Hepatocyte (in vitro differentiated cells): Measurements from ENCODE around the gene PCP4. TPM values are rescaled to one million over a fixed set of nuclear protein-coding genes. Genes with fewer than 3 reads are reported as not detected.
A peak's percentile ranks its signal among the peaks of the same experiment; 100 is the strongest.

ENCODE experiments used
- DNase-seq: peaks from one replicate; pipeline ENCODE4 v3.0.0-alpha.2; 2016; ENCODE audit warnings: low spot score
- H2AFZ ChIP-seq: fragments of 200-600 bp; sonication (generic); 2 replicates; pipeline ENCODE4 v1.6.0; 2016; ENCODE audit warnings: antibody characterized with exemption, mild to moderate bottlenecking
- H3K27ac ChIP-seq: fragments of 200-600 bp; sonication (generic); 2 replicates; pipeline ENCODE4 v1.5.1; 2016; ENCODE audit warnings: mild to moderate bottlenecking
- H3K27me3 ChIP-seq: fragments of 200-600 bp; sonication (generic); 2 replicates; pipeline ENCODE4 v1.6.1; 2016
- H3K36me3 ChIP-seq: fragments of 200-600 bp; sonication (generic); replicated peaks from 2 replicates; pipeline ENCODE4 v1.5.1; 2016; ENCODE audit warnings: low read depth; ENCODE audit not compliant: insufficient read depth
- H3K4me1 ChIP-seq: fragments of 200-600 bp; sonication (generic); 2 replicates; pipeline ENCODE4 v1.5.1; 2016; ENCODE audit warnings: mild to moderate bottlenecking, moderate library complexity; ENCODE audit not compliant: insufficient read depth
- H3K4me2 ChIP-seq: fragments of 200-600 bp; sonication (generic); 2 replicates; pipeline ENCODE4 v1.6.0; 2016
- H3K4me3 ChIP-seq: fragments of 200-600 bp; sonication (generic); 2 replicates; pipeline ENCODE4 v1.5.1; 2016; ENCODE audit warnings: mild to moderate bottlenecking
- H3K79me2 ChIP-seq: fragments of 200-600 bp; sonication (generic); 2 replicates; pipeline ENCODE4 v1.6.0; 2017; ENCODE audit warnings: mild to moderate bottlenecking
- H3K9me2 ChIP-seq: fragments of 200-600 bp; sonication (generic); replicated peaks from 2 replicates; pipeline ENCODE4 v1.6.0; 2017; ENCODE audit warnings: mild to moderate bottlenecking; ENCODE audit not compliant: insufficient read depth
- H3K9me3 ChIP-seq: fragments of 200-600 bp; sonication (generic); 2 replicates; pipeline ENCODE4 v1.5.1; 2016; ENCODE audit warnings: low read depth, mild to moderate bottlenecking
- H4K20me1 ChIP-seq: fragments of 200-600 bp; sonication (generic); 2 replicates; pipeline ENCODE4 v1.6.0; 2016; ENCODE audit warnings: mild to moderate bottlenecking; ENCODE audit not compliant: insufficient read depth, poor library complexity, severe bottlenecking
- EZH2 ChIP-seq: fragments of 200-600 bp; sonication (generic); IDR thresholded peaks from 2 replicates; pipeline ENCODE4 v1.6.1; 2016; ENCODE audit warnings: antibody characterized with exemption, mild to moderate bottlenecking, borderline replicate concordance
- EZH2phosphoT487 ChIP-seq: fragments of 200-600 bp; sonication (generic); IDR thresholded peaks from one replicate; pipeline ENCODE4 v1.6.1; 2018; ENCODE audit warnings: antibody characterized with exemption, mild to moderate bottlenecking, low read depth, moderate library complexity; ENCODE audit not compliant: unreplicated experiment, severe bottlenecking
- WGBS: methylation state at CpG from one replicate; pipeline ENCODE4 v1.1.6; 2016; ENCODE audit warnings: low lambda C conversion rate; ENCODE audit errors: missing lambda C conversion rate; 5-methylcytosine and 5-hydroxymethylcytosine counted together
- polyA plus RNA-seq: library from polyadenylated mRNA; unstranded; fragments of >200 nt; fragmentation: Nextera tagmentation; extraction: Ambion mirVana; gene quantifications from 2 replicates; pipeline ENCODE4 v1.2.1, GENCODE V29; 2016
- total RNA-seq: library from RNA; depleted of rRNA; stranded (reverse); fragments of >200 nt; gene quantifications from 2 replicates; pipeline ENCODE4 v1.2.3, GENCODE V29; 2014
- TF ChIP-seq, protein P1 (sequence below): fragments of 200-600 bp; sonication (generic); IDR thresholded peaks from 2 replicates; pipeline ENCODE4 v1.5.1; 2016; ENCODE audit warnings: antibody characterized with exemption, mild to moderate bottlenecking; ENCODE audit not compliant: poor library complexity

PCP4 gene
- total and polyA plus RNA-seq, 2 experiments from 2014 or later = 1.2 to 6.9 TPM

GRCh38 chr21:39840373-39841097 is 26.7 kb upstream of the PCP4 start:
- no peaks in the 10 kb centered on the region for H3K79me2 ChIP-seq
- no peaks in the 10 kb centered on the region for H3K4me1 ChIP-seq
- no peak overlapping the region for H3K27ac ChIP-seq
- no peaks in the 10 kb centered on the region for H3K9me3 ChIP-seq
- H3K4me3 ChIP-seq = no peak overlapping the region
- no peak for TF ChIP-seq EZH2phosphoT487
- 85% methylated on average over 22 of the region's 22 CpGs for WGBS
- H4K20me1 ChIP-seq = no peaks in the 10 kb centered on the region
- no peaks in the 10 kb centered on the region for H3K36me3 ChIP-seq
- no peak overlapping the region for H2AFZ ChIP-seq
- no peaks in the 10 kb centered on the region for H3K9me2 ChIP-seq
- H3K27me3 ChIP-seq = no peaks in the 10 kb centered on the region
- no peak for DNase-seq
- no peak overlapping the region for H3K4me2 ChIP-seq

GRCh38 chr21:39842741-39843459 is 24.3 kb upstream of the PCP4 start:
- DNase-seq = peak; percentile 23
- WGBS = 82% methylated on average over 14 of the region's 14 CpGs
- Histone ChIP-seq H3K9me3 (no peaks in the 10 kb centered on the region), H4K20me1 (no peaks in the 10 kb centered on the region), H3K4me2 (peak overlapping the region; percentile 33), H3K36me3 (no peaks in the 10 kb centered on the region), H2AFZ (no peak overlapping the region), H3K4me1 (no peaks in the 10 kb centered on the region), H3K27ac (peak overlapping the region; percentile 70), H3K4me3 (no peak overlapping the region), H3K79me2 (no peaks in the 10 kb centered on the region), H3K27me3 (no peaks in the 10 kb centered on the region), H3K9me2 (no peaks in the 10 kb centered on the region)
- TF ChIP-seq, protein P1, sequence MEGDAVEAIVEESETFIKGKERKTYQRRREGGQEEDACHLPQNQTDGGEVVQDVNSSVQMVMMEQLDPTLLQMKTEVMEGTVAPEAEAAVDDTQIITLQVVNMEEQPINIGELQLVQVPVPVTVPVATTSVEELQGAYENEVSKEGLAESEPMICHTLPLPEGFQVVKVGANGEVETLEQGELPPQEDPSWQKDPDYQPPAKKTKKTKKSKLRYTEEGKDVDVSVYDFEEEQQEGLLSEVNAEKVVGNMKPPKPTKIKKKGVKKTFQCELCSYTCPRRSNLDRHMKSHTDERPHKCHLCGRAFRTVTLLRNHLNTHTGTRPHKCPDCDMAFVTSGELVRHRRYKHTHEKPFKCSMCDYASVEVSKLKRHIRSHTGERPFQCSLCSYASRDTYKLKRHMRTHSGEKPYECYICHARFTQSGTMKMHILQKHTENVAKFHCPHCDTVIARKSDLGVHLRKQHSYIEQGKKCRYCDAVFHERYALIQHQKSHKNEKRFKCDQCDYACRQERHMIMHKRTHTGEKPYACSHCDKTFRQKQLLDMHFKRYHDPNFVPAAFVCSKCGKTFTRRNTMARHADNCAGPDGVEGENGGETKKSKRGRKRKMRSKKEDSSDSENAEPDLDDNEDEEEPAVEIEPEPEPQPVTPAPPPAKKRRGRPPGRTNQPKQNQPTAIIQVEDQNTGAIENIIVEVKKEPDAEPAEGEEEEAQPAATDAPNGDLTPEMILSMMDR = no peak
- no peak for TF ChIP-seq EZH2phosphoT487
- TF ChIP-seq EZH2 = no peak

- WGBS = 94% methylated on average over 4 of the region's 4 CpGs
Observed at GRCh38 chr21:39843483-39843882, 23.8 kb upstream of the PCP4 start.

More at GRCh38 chr21:39843483-39843882, 23.8 kb upstream of the PCP4 start:
- no peak overlapping the region for H3K4me3 ChIP-seq
- no peak for DNase-seq
- no peaks in the 10 kb centered on the region for H3K36me3 ChIP-seq
- no peaks in the 10 kb centered on the region for H3K9me3 ChIP-seq
- H2AFZ ChIP-seq = no peak overlapping the region
- H3K27me3 ChIP-seq = no peaks in the 10 kb centered on the region
- no peaks in the 10 kb centered on the region for H3K79me2 ChIP-seq
- H3K27ac ChIP-seq = peak overlapping the region; percentile 70
- TF ChIP-seq, protein P1 = no peak
- TF ChIP-seq EZH2phosphoT487 (no peak), EZH2 (no peak)
- no peak overlapping the region for H3K4me2 ChIP-seq
- no peaks in the 10 kb centered on the region for H3K4me1 ChIP-seq
- H3K9me2 ChIP-seq = no peaks in the 10 kb centered on the region
- H4K20me1 ChIP-seq = no peaks in the 10 kb centered on the region
